GM12878 (cell line): ENCODE data around the gene GALNTL6. TPM values are rescaled to one million over a fixed set of nuclear protein-coding genes. Genes with fewer than 3 reads are reported as not detected.

Source experiments
- ATAC-seq: fragments of 200-7000 bp; cut with Tn5 transposase; 3 replicates; pipeline ENCODE4 v1.9.1; 2020; ENCODE audit warnings: mild to moderate bottlenecking, moderate library complexity
- BruUV-seq: library from RNA; stranded (reverse); fragments of 400-500 nt; replicated peaks from 2 replicates; lab custom pipeline; 2021; lab: Mats Ljungman, UMichigan
- CTCF ChIA-PET: fragments of 300-600 bp; sonication (Branson Sonifier 250); formaldehyde crosslinking; extraction: SDS; loops from one replicate; lab custom pipeline; 2021; ENCODE audit warnings: inconsistent platforms; lab: Yijun Ruan, JAX
- POLR2A ChIA-PET: fragments of 350-600 bp; formaldehyde crosslinking; extraction: SDS; loops from one replicate; lab custom pipeline; 2021; ENCODE audit warnings: inconsistent platforms; lab: Charles Lee
- RAD21 ChIA-PET: fragments of 300-600 bp; sonication (Branson Sonifier 250); formaldehyde crosslinking; loops from one replicate; lab custom pipeline; 2023; ENCODE audit warnings: antibody characterized with exemption; ENCODE audit not compliant: unreplicated experiment; lab: Charles Lee
- SMC1A ChIA-PET: fragments of 300-600 bp; sonication (Branson Sonifier 250); formaldehyde crosslinking; loops from one replicate; lab custom pipeline; 2023; ENCODE audit not compliant: unreplicated experiment, uncharacterized antibody; lab: Charles Lee
- DNase-seq: peaks from one replicate; pipeline ENCODE4 v3.0.0-alpha.2; 2011; ENCODE audit warnings: low read depth, low spot score
- FAIRE-seq: peaks from 3 replicates; lab custom pipeline; 2011; peaks lifted over from hg19 to GRCh38; lab: Jason Lieb, UNC
- H2AFZ ChIP-seq: 2 replicates; pipeline ENCODE4 v1.6.0; 2011; ENCODE audit warnings: low read depth, low read length, control low read depth; ENCODE audit not compliant: control insufficient read depth
- H3K27ac ChIP-seq: 2 replicates; pipeline ENCODE4 v1.5.1; 2011; ENCODE audit warnings: control low read depth; ENCODE audit not compliant: control insufficient read depth, insufficient read depth
- H3K27me3 ChIP-seq, 2 experiments: replicated peaks in 1 of 2; 2 replicates each; pipeline versions ENCODE4 v1.6.0 to v1.6.1; 2011; ENCODE audit warnings: low read length in 1 of 2; ENCODE audit not compliant: control insufficient read depth in 2 of 2, insufficient read depth in 2 of 2
- H3K36me3 ChIP-seq, 2 experiments: 2 replicates each; pipeline ENCODE4 v1.5.1; 2011; ENCODE audit warnings: low read length in 1 of 2; ENCODE audit not compliant: control insufficient read depth in 2 of 2, insufficient read depth in 2 of 2
- H3K4me1 ChIP-seq: 2 replicates; pipeline ENCODE4 v1.6.1; 2011; ENCODE audit warnings: mild to moderate bottlenecking, low read length, moderate library complexity, mixed read lengths; ENCODE audit not compliant: control insufficient read depth, insufficient read depth
- H3K4me2 ChIP-seq: 2 replicates; pipeline ENCODE4 v1.6.0; 2011; ENCODE audit warnings: control low read depth; ENCODE audit not compliant: control insufficient read depth, insufficient read depth
- H3K4me3 ChIP-seq: fragments of 200-600 bp; sonication (generic); 2 replicates; pipeline ENCODE4 v1.5.1; 2016
- H3K79me2 ChIP-seq: 2 replicates; pipeline ENCODE4 v1.6.0; 2011; ENCODE audit warnings: low read length; ENCODE audit not compliant: control insufficient read depth, insufficient read depth
- H3K9ac ChIP-seq: 2 replicates; pipeline ENCODE4 v1.8.0; 2011; ENCODE audit warnings: low read length, control low read depth, mixed read lengths; ENCODE audit not compliant: control insufficient read depth, insufficient read depth
- H3K9me3 ChIP-seq: replicated peaks from 3 replicates; pipeline ENCODE4 v1.5.1; 2011; ENCODE audit warnings: mild to moderate bottlenecking, low read length; ENCODE audit not compliant: control insufficient read depth, insufficient read depth
- H4K20me1 ChIP-seq: 2 replicates; pipeline ENCODE4 v1.6.0; 2011; ENCODE audit not compliant: control insufficient read depth, insufficient read depth
- ATF3 ChIP-seq: IDR thresholded peaks from 2 replicates; pipeline ENCODE4 v1.6.1; 2011; ENCODE audit warnings: low read depth, mild to moderate bottlenecking, low read length, moderate library complexity, borderline replicate concordance; ENCODE audit errors: extremely low read depth
- BACH1 ChIP-seq: fragments of 450-650 bp; IDR thresholded peaks from 2 replicates; pipeline ENCODE4 v1.6.1; 2017; ENCODE audit warnings: mild to moderate bottlenecking, borderline replicate concordance
- BHLHE40 ChIP-seq, 2 experiments: fragments of 450-650 bp in 1 of 2; IDR thresholded peaks; 2 replicates each; pipeline ENCODE4 v1.6.1; 2011 to 2017; ENCODE audit warnings: low read depth in 2 of 2, borderline replicate concordance in 1 of 2, improper control_type of control experiment in 1 of 2, low read length in 1 of 2, mild to moderate bottlenecking in 1 of 2
- HDAC2 ChIP-seq: fragments of 200-600 bp; sonication (generic); IDR thresholded peaks from 2 replicates; pipeline ENCODE4 v1.6.1; 2017
- LARP7 ChIP-seq: fragments of 450-650 bp; IDR thresholded peaks from 2 replicates; pipeline ENCODE4 v1.6.1; 2017; ENCODE audit warnings: mild to moderate bottlenecking
- MLLT1 ChIP-seq: fragments of 450-650 bp; IDR thresholded peaks from 2 replicates; pipeline ENCODE4 v1.6.1; 2016; ENCODE audit warnings: mild to moderate bottlenecking
- NFXL1 ChIP-seq: fragments of 450-650 bp; IDR thresholded peaks from 2 replicates; pipeline ENCODE4 v1.6.1; 2017; ENCODE audit warnings: antibody characterized with exemption, mild to moderate bottlenecking, borderline replicate concordance
- PML ChIP-seq: IDR thresholded peaks from 2 replicates; pipeline ENCODE4 v1.6.1; 2012; ENCODE audit warnings: low read length, inconsistent platforms
- POU2F2 ChIP-seq: IDR thresholded peaks from 3 replicates; pipeline ENCODE4 v1.6.1; 2011; ENCODE audit warnings: low read depth, mild to moderate bottlenecking, low read length, borderline replicate concordance
- RCOR1 ChIP-seq: conservative IDR thresholded peaks from 2 replicates; pipeline ENCODE4 v1.6.1; 2012; ENCODE audit warnings: low read depth, low read length, improper control_type of control experiment
- SREBF1 ChIP-seq: IDR thresholded peaks from 2 replicates; pipeline ENCODE4 v1.6.1; 2012; ENCODE audit warnings: mild to moderate bottlenecking, low read length
- SREBF2 ChIP-seq: IDR thresholded peaks from 2 replicates; pipeline ENCODE4 v1.6.1; 2012; ENCODE audit warnings: mild to moderate bottlenecking, low read length
- TCF12 ChIP-seq: IDR thresholded peaks from 2 replicates; pipeline ENCODE4 v1.6.1; 2011; ENCODE audit warnings: low read depth, mild to moderate bottlenecking, low read length
- YY1 ChIP-seq: IDR thresholded peaks from 2 replicates; pipeline ENCODE4 v1.6.1; 2011; ENCODE audit warnings: low read depth, mild to moderate bottlenecking, low read length
- ZNF384 ChIP-seq: IDR thresholded peaks from 2 replicates; pipeline ENCODE4 v1.6.1; 2012; ENCODE audit warnings: low read depth, mild to moderate bottlenecking, low read length, improper control_type of control experiment, borderline replicate concordance
- WGBS: methylation state at CpG from one replicate; pipeline ENCODE4 v1.1.6; 2016; ENCODE audit warnings: low lambda C conversion rate; ENCODE audit not compliant: insufficient replicate concordance, insufficient coverage; ENCODE audit errors: missing lambda C conversion rate; 5-methylcytosine and 5-hydroxymethylcytosine counted together
- in situ Hi-C: fragments of 300-500 bp; cut with MboI; formaldehyde crosslinking; loops from 9 replicates; pipeline ENCODE4 v1.14.3; 2018; ENCODE audit warnings: mixed read lengths
- intact Hi-C: fragments of 100-400 bp; cut with micrococcal nuclease; formaldehyde crosslinking; loops from one replicate; pipeline ENCODE4 v1.14.2; 2022; ENCODE audit not compliant: unreplicated experiment
- polyA plus RNA-seq, 11 experiments: library from polyadenylated mRNA; depleted of rRNA in 4 of 11; unstranded in 6 of 11; stranded (reverse) in 5 of 11; fragments of >200 nt; fragmentation: Nextera tagmentation in 4 of 11; fragmentation: Illumina TruSeq in 1 of 11; extraction: Ambion mirVana in 4 of 11; extraction: Trizol in 1 of 11; gene quantifications; 1 replicate in 1 of 11; 2 replicates in 10 of 11; pipeline versions ENCODE4 v1.2.1 to v1.2.3, GENCODE V29; 2011 to 2016; ENCODE audit warnings: inconsistent platforms in 2 of 11, missing spikeins in 2 of 11, low read depth in 1 of 11
- total RNA-seq, 4 experiments: library from RNA; depleted of rRNA in 3 of 4; stranded (reverse); fragments of >200 nt in 3 of 4; fragmentation: Illumina TruSeq in 1 of 4; extraction: Trizol in 1 of 4; gene quantifications; 2 replicates each; pipeline versions ENCODE4 v1.2.1 to v1.2.3, GENCODE V29; 2013 to 2021
- TF ChIP-seq, protein P1 (sequence below): fragments of 450-650 bp; IDR thresholded peaks from 2 replicates; pipeline ENCODE4 v1.6.1; 2018; ENCODE audit warnings: mild to moderate bottlenecking, low read depth, moderate library complexity; ENCODE audit not compliant: partially characterized antibody

Gene GALNTL6
- total and polyA plus RNA-seq, 10 of the 15 experiments (the other 5 are each of a cell fraction or from before 2014, with no cell fraction given): 0.01 to 0.29 TPM; not detected in 8

- Histone ChIP-seq H3K27ac (no peak overlapping the region), H3K4me2 (no peak overlapping the region), H3K36me3 (no peaks in the 10 kb centered on the region)
- DNase-seq (no peak), ATAC-seq (no peak), FAIRE-seq (no peak)
- BruUV-seq: no TSS peak
- POLR2A ChIA-PET: no interaction called here
- TF ChIP-seq MLLT1: no peak
- TF ChIP-seq SREBF1: no peak
- TF ChIP-seq POU2F2: no peak
- no peak for TF ChIP-seq NFXL1
- TF ChIP-seq, all 136 proteins: peak for 0
- H3K4me3 ChIP-seq: no peak overlapping the region
- no peaks in the 10 kb centered on the region for H3K79me2 ChIP-seq
- no peaks in the 10 kb centered on the region for H3K9me3 ChIP-seq
- RAD21 ChIA-PET: no interaction called here
- no peaks in the 10 kb centered on the region for H4K20me1 ChIP-seq
- H2AFZ ChIP-seq: no peak overlapping the region
- SMC1A ChIA-PET: no interaction called here
- H3K27me3 ChIP-seq: no peaks in the 10 kb centered on the region
- intact Hi-C loops (no loop called here), in situ Hi-C loops (no loop called here)
- CTCF ChIA-PET: no interaction called here
- no peaks in the 10 kb centered on the region for H3K4me1 ChIP-seq
- WGBS: 0% methylated on average over 1 of the region's 1 CpG
- H3K9ac ChIP-seq: no peak overlapping the region
These were observed 440.2 kb downstream of the GALNTL6 start for GRCh38 chr4:172253409-172253808.

DNA sequence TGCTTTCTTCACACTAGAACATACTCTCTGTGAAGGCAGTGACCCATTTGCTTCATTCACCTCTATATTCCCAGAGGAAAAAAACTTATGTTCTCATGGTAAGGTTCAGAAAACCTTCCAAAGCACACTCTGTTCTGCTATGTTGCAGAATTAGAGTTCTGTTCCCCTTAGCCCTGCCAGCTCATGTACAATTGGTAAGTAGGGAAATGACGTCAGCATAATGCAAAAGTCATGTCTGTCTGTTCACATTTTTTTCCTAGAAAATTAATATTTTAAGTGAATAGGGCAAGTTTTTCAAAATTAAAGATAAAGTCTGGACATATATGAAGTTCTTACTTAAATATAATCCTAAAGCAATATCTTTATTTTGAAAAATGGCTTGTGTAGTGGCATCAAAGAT, 443.6 kb downstream of the GALNTL6 start:
- WGBS: 17% methylated on average over 1 of the region's 1 CpG
- Histone ChIP-seq H3K4me3 (no peak overlapping the region), H3K4me2 (no peak overlapping the region), H3K9ac (no peak overlapping the region), H3K4me1 (no peaks in the 10 kb centered on the region), H4K20me1 (no peaks in the 10 kb centered on the region), H3K9me3 (no peaks in the 10 kb centered on the region), H3K79me2 (no peaks in the 10 kb centered on the region), H3K27ac (no peak overlapping the region), H3K27me3 (no peaks in the 10 kb centered on the region), H2AFZ (no peak overlapping the region), H3K36me3 (no peaks in the 10 kb centered on the region)
- RAD21 ChIA-PET: no interaction called here
- CTCF ChIA-PET: no interaction called here
- SMC1A ChIA-PET: no interaction called here
- no TSS peak for BruUV-seq
- FAIRE-seq (no peak), ATAC-seq (no peak), DNase-seq (no peak)
- in situ Hi-C loops (no loop called here), intact Hi-C loops (no loop called here)
- POLR2A ChIA-PET: no interaction called here
- TF ChIP-seq YY1 (no peak), BHLHE40 (IDR thresholded peaks at IDR 0.05; ENCODE audit: borderline replicate concordance in 1 of 2, low read depth in 2 of 2, low read length in 1 of 2) (no peak), ZNF384 (no peak), ATF3 (no peak), RCOR1 (no peak), SREBF2 (no peak), LARP7 (no peak), HDAC2 (no peak), TCF12 (no peak), PML (no peak), BACH1 (no peak)
- TF ChIP-seq, protein P1, sequence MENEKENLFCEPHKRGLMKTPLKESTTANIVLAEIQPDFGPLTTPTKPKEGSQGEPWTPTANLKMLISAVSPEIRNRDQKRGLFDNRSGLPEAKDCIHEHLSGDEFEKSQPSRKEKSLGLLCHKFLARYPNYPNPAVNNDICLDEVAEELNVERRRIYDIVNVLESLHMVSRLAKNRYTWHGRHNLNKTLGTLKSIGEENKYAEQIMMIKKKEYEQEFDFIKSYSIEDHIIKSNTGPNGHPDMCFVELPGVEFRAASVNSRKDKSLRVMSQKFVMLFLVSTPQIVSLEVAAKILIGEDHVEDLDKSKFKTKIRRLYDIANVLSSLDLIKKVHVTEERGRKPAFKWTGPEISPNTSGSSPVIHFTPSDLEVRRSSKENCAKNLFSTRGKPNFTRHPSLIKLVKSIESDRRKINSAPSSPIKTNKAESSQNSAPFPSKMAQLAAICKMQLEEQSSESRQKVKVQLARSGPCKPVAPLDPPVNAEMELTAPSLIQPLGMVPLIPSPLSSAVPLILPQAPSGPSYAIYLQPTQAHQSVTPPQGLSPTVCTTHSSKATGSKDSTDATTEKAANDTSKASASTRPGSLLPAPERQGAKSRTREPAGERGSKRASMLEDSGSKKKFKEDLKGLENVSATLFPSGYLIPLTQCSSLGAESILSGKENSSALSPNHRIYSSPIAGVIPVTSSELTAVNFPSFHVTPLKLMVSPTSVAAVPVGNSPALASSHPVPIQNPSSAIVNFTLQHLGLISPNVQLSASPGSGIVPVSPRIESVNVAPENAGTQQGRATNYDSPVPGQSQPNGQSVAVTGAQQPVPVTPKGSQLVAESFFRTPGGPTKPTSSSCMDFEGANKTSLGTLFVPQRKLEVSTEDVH: no peak
